Panc1 (cell line): Measurements from ENCODE around the gene LRP1B. TPM values are rescaled to one million over a fixed set of nuclear protein-coding genes. Genes with fewer than 3 reads are reported as not detected.

Source experiments
- ATAC-seq: fragments of 200-7000 bp; cut with Tn5 transposase; 2 replicates; pipeline ENCODE4 v1.9.1; 2020; ENCODE audit warnings: mild to moderate bottlenecking, moderate library complexity
- BruUV-seq: library from RNA; stranded (reverse); fragments of 400-500 nt; replicated peaks from 2 replicates; lab custom pipeline; 2021; lab: Mats Ljungman, UMichigan
- CTCF ChIA-PET: fragments of 300-600 bp; sonication (Branson Sonifier 250); formaldehyde crosslinking; loops from one replicate; lab custom pipeline; 2022; ENCODE audit warnings: antibody characterized with exemption; lab: Charles Lee
- POLR2A ChIA-PET: fragments of 300-600 bp; sonication (Branson Sonifier 250); formaldehyde crosslinking; loops from one replicate; lab custom pipeline; 2022; ENCODE audit warnings: antibody characterized with exemption; lab: Charles Lee
- DNase-seq: peaks from one replicate; pipeline ENCODE4 v3.0.0-alpha.2; 2010; ENCODE audit warnings: low read depth, low spot score
- H3K27ac ChIP-seq: 2 replicates; pipeline ENCODE4 v1.5.1; 2011; ENCODE audit warnings: mild to moderate bottlenecking, low read length, inconsistent platforms
- H3K27me3 ChIP-seq: fragments of 200-500 bp; sonication (Bioruptor generic); 2 replicates; pipeline ENCODE4 v1.6.0; 2014; ENCODE audit warnings: low read length, inconsistent platforms; ENCODE audit not compliant: control insufficient read depth, insufficient read depth
- H3K36me3 ChIP-seq: fragments of 200-500 bp; sonication (Bioruptor generic); 2 replicates; pipeline ENCODE4 v1.5.1; 2014; ENCODE audit warnings: inconsistent platforms, mild to moderate bottlenecking, low read length, moderate library complexity; ENCODE audit not compliant: control insufficient read depth, insufficient read depth
- H3K4me1 ChIP-seq: 2 replicates; pipeline ENCODE4 v1.5.1; 2011; ENCODE audit warnings: inconsistent platforms, mild to moderate bottlenecking, low read length, moderate library complexity; ENCODE audit not compliant: control insufficient read depth, insufficient read depth
- H3K4me3 ChIP-seq, 2 experiments: 2 replicates each; pipeline ENCODE4 v1.5.1; 2011 to 2012; ENCODE audit warnings: low read depth in 2 of 2, low read length in 2 of 2, mild to moderate bottlenecking in 2 of 2, inconsistent platforms in 1 of 2, moderate library complexity in 1 of 2
- H3K9me3 ChIP-seq: fragments of 200-500 bp; sonication (Bioruptor generic); 2 replicates; pipeline ENCODE4 v1.5.1; 2014; ENCODE audit warnings: low read depth, mild to moderate bottlenecking, inconsistent platforms, low read length, moderate library complexity; ENCODE audit not compliant: control insufficient read depth, insufficient read depth
- CTCF ChIP-seq: fragments of 450-650 bp; IDR thresholded peaks from 2 replicates; pipeline ENCODE4 v1.5.1; 2017; ENCODE audit warnings: mild to moderate bottlenecking
- POLR2AphosphoS5 ChIP-seq: IDR thresholded peaks from 2 replicates; pipeline ENCODE4 v1.6.1; 2012; ENCODE audit warnings: mild to moderate bottlenecking, low read depth, low read length, moderate library complexity
- REST ChIP-seq, 2 experiments: IDR thresholded peaks; 2 replicates each; pipeline ENCODE4 v1.6.1; 2011 to 2012; ENCODE audit warnings: low read depth in 2 of 2, control low read depth in 1 of 2, low read length in 1 of 2, mild to moderate bottlenecking in 1 of 2, moderate library complexity in 1 of 2; ENCODE audit not compliant: insufficient read depth in 1 of 2
- SIN3A ChIP-seq: IDR thresholded peaks from 2 replicates; pipeline ENCODE4 v1.6.1; 2012; ENCODE audit warnings: low read depth, mild to moderate bottlenecking, low read length, moderate library complexity, borderline replicate concordance; ENCODE audit not compliant: insufficient read depth
- TCF7L2 ChIP-seq: IDR thresholded peaks from 2 replicates; pipeline ENCODE4 v1.6.1; 2011; ENCODE audit warnings: mild to moderate bottlenecking, low read depth, low read length, inconsistent platforms
- in situ Hi-C: cut with HindIII; loops from 2 replicates; pipeline ENCODE4 v1.10.0; 2016; ENCODE audit warnings: low sequenced_read_pairs, low pct_unique_long_range_greater_than_20kb
- intact Hi-C: fragments of 100-400 bp; cut with micrococcal nuclease; formaldehyde crosslinking; loops from one replicate; pipeline ENCODE4 v1.10.0; 2022; ENCODE audit not compliant: unreplicated experiment
- total RNA-seq: library from RNA; stranded (reverse); gene quantifications from one replicate; pipeline ENCODE4 v1.2.1, GENCODE V29; 2021; ENCODE audit not compliant: unreplicated experiment

Gene LRP1B
- total RNA-seq, 1 experiment from 2014 or later, result 0.54 TPM

GRCh38 chr2:140424471-140424870 lies 1706.3 kb downstream of the LRP1B start:
- H3K4me1 ChIP-seq, result no peaks in the 10 kb centered on the region
- in situ Hi-C loops, result no loop called here
- ATAC-seq, result no peak
- H3K27ac ChIP-seq, result no peak overlapping the region
- TF ChIP-seq POLR2AphosphoS5, result no peak
- no peak for TF ChIP-seq SIN3A
- TF ChIP-seq REST (IDR thresholded peaks at IDR 0.05; ENCODE audit: insufficient read depth in 1 of 2, low read depth in 2 of 2, low read length in 1 of 2), result no peak
- TF ChIP-seq TCF7L2, result no peak
- no peak for TF ChIP-seq CTCF
- H3K36me3 ChIP-seq, result no peaks in the 10 kb centered on the region
- no TSS peak for BruUV-seq
- no peaks in the 10 kb centered on the region for H3K27me3 ChIP-seq
- intact Hi-C loops, result no loop called here
- no peak overlapping the region for H3K4me3 ChIP-seq
- no peaks in the 10 kb centered on the region for H3K9me3 ChIP-seq
- CTCF ChIA-PET, result no interaction called here
- no peak for DNase-seq
- POLR2A ChIA-PET, result no interaction called here

GRCh38 chr2:140422759-140423158 lies 1708.1 kb downstream of the LRP1B start:
- TF ChIP-seq SIN3A, result no peak
- no peak for TF ChIP-seq POLR2AphosphoS5
- TF ChIP-seq TCF7L2, result no peak
- no peak for TF ChIP-seq REST (IDR thresholded peaks at IDR 0.05; ENCODE audit: insufficient read depth in 1 of 2, low read depth in 2 of 2, low read length in 1 of 2)
- TF ChIP-seq CTCF, result no peak
- POLR2A ChIA-PET, result no interaction called here

More at GRCh38 chr2:140422759-140423158, 1708.1 kb downstream of the LRP1B start:
- Histone ChIP-seq H3K9me3 (no peaks in the 10 kb centered on the region), H3K4me3 (no peak overlapping the region), H3K4me1 (no peaks in the 10 kb centered on the region), H3K27me3 (no peaks in the 10 kb centered on the region), H3K27ac (no peak overlapping the region), H3K36me3 (no peaks in the 10 kb centered on the region)
- in situ Hi-C loops (no loop called here), intact Hi-C loops (no loop called here)
- no TSS peak for BruUV-seq
- no peak for DNase-seq
- CTCF ChIA-PET, result no interaction called here
- ATAC-seq, result no peak
